AG09319 (cell line): ENCODE results near the gene PLXND1.

ENCODE experiments used
- DNase-seq: peaks from one replicate; pipeline ENCODE4 v3.0.0-alpha.2; 2010; ENCODE audit warnings: low read depth; ENCODE audit errors: extremely low read depth
- TF ChIP-seq, protein P1 (sequence below): IDR thresholded peaks from 2 replicates; pipeline ENCODE4 v1.5.1; 2011; ENCODE audit warnings: low read depth, mild to moderate bottlenecking, inconsistent platforms, low read length, moderate library complexity

PLXND1 gene

DNA sequence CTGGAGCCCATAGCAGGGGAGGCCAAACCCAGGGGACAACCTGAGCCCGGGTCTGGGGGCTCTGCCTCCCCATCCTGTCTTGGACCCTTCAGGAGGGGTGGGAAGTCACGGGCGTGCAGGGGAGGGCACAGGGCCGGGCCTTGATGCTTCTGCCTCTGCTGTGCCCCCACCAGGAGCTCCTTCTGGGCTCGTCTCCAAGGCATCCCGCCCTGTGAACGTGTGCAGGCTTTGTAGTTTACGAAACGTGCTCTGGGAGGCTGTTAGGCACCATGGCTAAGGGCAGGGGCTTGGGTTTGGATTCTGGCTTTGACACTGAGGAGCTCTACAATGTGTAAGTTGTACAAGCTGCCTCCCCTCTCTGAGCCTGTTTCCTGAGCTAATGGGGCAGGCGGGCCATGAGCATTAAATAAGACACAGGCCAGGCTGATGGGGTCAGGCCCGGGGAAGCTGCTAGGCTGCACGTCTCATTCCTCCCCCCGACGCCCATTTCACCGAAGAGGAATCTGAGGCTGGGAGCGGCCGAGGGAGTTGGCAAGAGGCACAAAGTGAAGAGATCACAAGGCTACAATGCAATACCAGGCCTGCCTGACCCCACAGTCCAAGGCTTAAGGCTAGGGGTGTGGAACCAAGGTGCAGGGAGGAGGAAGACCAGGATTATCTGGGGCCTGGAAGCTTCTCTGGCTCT is 19.6 kb downstream of the PLXND1 start:
- TF ChIP-seq, protein P1, sequence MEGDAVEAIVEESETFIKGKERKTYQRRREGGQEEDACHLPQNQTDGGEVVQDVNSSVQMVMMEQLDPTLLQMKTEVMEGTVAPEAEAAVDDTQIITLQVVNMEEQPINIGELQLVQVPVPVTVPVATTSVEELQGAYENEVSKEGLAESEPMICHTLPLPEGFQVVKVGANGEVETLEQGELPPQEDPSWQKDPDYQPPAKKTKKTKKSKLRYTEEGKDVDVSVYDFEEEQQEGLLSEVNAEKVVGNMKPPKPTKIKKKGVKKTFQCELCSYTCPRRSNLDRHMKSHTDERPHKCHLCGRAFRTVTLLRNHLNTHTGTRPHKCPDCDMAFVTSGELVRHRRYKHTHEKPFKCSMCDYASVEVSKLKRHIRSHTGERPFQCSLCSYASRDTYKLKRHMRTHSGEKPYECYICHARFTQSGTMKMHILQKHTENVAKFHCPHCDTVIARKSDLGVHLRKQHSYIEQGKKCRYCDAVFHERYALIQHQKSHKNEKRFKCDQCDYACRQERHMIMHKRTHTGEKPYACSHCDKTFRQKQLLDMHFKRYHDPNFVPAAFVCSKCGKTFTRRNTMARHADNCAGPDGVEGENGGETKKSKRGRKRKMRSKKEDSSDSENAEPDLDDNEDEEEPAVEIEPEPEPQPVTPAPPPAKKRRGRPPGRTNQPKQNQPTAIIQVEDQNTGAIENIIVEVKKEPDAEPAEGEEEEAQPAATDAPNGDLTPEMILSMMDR: no peak

DNA sequence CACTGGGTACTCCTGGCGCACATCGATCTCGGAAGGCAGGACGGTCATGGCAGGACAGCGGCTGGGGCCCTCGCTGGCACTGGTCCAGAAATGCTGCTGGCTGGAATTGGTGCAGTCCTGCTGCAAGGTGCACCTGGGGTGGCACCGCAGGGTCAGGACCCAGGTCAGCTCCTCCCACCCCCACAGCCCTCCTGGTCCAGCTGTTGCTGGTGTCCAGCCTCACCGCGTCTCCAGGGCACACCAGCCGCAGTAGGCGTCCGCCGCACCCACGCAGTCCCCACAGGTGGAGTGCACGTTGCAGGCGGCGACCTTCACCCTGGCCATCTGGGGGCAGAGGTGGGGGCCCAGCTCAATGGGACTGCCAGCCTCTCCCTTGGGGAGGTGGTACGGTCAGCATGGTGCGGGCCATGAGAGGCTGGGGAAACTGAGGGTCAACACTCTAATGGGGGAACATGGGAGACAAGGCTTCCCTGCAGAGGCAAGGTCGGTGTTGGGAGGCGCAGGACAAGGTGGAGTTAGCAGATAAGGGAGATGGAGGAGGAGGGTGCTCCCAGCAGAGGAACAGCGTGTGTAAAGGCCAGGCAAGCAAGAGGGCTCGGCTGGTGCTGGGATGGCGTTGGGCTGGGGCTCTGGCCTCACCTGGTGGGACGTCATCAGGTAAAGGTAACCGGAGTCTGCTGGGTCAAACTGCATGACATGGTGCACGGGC is 20.4 kb downstream of the PLXND1 start:
- DNase-seq: no peak
- TF ChIP-seq, protein P1: no peak

More for the DNA sequence above, 19.6 kb downstream of the PLXND1 start:
- no peak for DNase-seq

DNA sequence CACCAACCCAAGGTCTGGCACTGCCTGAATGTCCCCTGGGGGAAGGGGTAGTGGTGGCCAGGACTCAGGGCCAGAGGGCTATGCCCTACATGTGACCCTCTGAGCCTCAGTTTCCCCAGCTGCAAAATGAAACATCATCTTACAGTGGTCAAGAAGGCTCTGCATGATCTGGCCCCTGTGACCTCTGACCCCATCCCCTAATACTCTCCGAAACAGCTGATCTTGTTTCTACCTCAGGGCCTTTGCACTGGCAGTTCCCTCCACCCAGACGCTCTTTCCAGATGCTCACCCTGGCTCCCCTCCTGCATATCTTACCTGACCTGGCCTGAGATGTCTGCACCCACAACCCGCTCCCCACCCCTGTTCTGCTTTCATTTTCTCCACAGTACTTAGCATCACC is 21.8 kb downstream of the PLXND1 start:
- TF ChIP-seq, protein P1: no peak
- no peak for DNase-seq

DNA sequence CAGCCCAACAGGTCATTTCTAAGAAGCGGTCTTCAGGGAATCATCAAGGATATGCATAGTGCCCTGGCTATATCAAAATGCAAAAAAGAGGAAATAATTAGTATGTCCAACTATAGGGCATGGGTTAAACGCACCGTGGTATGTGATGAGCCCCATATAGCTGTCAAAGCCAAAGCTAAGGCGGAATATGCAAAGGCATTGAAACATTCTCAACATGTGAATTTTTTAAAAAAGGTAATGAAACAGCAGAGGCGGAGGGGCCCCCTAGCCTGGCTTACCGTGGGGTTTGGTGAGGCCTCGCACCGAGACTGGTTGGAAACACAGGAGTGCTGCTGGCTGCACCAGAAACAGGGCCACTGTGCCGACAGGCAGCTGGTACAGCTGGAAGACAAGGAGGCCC is 23.2 kb downstream of the PLXND1 start:
- DNase-seq: no peak
- TF ChIP-seq, protein P1: no peak

DNA sequence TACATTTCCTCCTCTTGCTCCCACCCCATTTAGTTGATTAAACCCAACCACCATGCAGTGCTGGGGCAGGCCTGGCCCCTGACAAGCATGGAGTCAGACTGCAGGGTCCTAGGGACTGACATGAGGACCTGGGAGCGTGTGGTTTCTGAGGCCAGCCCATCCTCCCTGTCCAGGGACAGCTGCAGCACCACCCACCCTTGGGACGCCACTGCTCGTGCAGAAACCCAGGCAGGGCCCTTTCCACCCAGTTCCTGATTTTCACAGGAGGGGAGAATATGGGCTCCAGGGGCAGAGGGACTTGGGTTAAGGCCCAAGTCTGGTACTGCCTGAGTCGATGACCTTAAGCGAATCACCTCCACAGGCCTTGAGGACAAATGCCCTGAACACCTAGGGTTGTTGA is 23.7 kb downstream of the PLXND1 start:
- no peak for DNase-seq
- TF ChIP-seq, protein P1: no peak

DNA sequence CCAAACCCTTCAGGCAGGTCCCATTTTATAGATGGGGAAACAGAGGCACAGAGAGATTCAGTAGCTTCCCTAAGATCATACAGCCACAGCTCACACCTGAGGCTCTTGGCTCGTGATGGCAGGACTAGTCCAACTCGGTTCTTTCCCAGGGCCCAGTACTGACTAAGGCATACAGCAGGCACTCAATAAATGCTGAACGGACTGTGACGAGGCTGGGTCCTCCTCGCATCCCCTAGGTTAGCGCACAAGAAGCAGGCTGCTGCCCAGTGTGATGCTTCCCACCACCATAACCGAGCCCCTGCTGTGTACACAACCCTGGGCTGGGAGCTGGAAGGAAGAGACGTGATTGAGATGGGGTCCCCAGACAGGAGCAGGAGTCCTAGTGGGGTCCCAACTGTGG is 24.9 kb downstream of the PLXND1 start:
- DNase-seq: no peak
- TF ChIP-seq, protein P1: no peak

DNA sequence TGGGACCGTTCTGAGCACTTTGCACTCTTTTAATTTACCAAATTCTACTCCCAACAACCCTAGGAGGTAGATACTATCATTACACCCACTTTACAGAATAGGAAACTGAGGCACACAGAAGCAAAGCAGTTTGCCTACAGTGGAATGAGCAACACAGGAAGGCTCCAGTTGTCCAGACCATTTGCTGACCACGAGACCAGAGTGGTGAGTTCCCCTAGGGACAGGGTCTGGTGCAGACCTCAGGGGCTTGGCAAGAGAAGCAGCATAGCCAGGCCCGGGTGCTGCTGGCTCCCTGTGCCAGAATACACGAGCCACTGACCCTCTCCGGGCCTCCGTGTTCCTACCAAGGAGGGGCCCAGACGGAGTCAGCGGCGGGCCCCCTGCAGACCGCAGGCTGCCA is 26.5 kb downstream of the PLXND1 start:
- DNase-seq: no peak
- TF ChIP-seq, protein P1: no peak
